DND-41 (cell line): Measurements from ENCODE around the gene TMEM128.

Source experiments
- ATAC-seq: fragments of 200-7000 bp; cut with Tn5 transposase; 3 replicates; pipeline ENCODE4 v1.9.1; 2021; ENCODE audit warnings: low read depth; ENCODE audit not compliant: insufficient read depth
- DNase-seq: peaks from one replicate; pipeline ENCODE4 v3.0.0-alpha.2; 2020
- H2AFZ ChIP-seq: 2 replicates; pipeline ENCODE4 v1.6.0; 2012; ENCODE audit warnings: low read depth, low read length
- H3K27ac ChIP-seq: 2 replicates; pipeline ENCODE4 v1.5.1; 2012; ENCODE audit warnings: low read length, inconsistent platforms
- H3K27me3 ChIP-seq: fragments of 200-600 bp; sonication (generic); 2 replicates; pipeline ENCODE4 v1.6.0; 2012; ENCODE audit warnings: low read length, mild to moderate bottlenecking, inconsistent platforms; ENCODE audit not compliant: insufficient read depth, poor library complexity
- H3K36me3 ChIP-seq: 2 replicates; pipeline ENCODE4 v1.5.1; 2012; ENCODE audit warnings: low read length, inconsistent platforms; ENCODE audit not compliant: insufficient read depth
- H3K4me1 ChIP-seq: 2 replicates; pipeline ENCODE4 v1.5.1; 2012; ENCODE audit warnings: mild to moderate bottlenecking, low read length; ENCODE audit not compliant: insufficient read depth
- H3K4me2 ChIP-seq: 2 replicates; pipeline ENCODE4 v1.6.0; 2012; ENCODE audit warnings: mild to moderate bottlenecking, moderate library complexity, low read length, inconsistent platforms; ENCODE audit not compliant: insufficient read depth
- H3K4me3 ChIP-seq, 2 experiments: fragments of 200-600 bp in 1 of 2; shearing (Covaris generic) in 1 of 2; 2 replicates each; pipeline ENCODE4 v1.5.1; 2012 to 2016; ENCODE audit warnings: inconsistent platforms in 2 of 2, low read length in 2 of 2, mild to moderate bottlenecking in 2 of 2, low read depth in 1 of 2, moderate library complexity in 1 of 2
- H3K79me2 ChIP-seq: 2 replicates; pipeline ENCODE4 v1.6.0; 2012; ENCODE audit warnings: low read length, inconsistent platforms; ENCODE audit not compliant: insufficient read depth
- H3K9ac ChIP-seq: 2 replicates; pipeline ENCODE4 v1.6.0; 2012; ENCODE audit warnings: low read depth, mild to moderate bottlenecking, inconsistent platforms, low read length, moderate library complexity
- H3K9me3 ChIP-seq: 2 replicates; pipeline ENCODE4 v1.5.1; 2012; ENCODE audit warnings: low read length, moderate library complexity, mild to moderate bottlenecking, inconsistent platforms; ENCODE audit not compliant: insufficient read depth, severe bottlenecking
- H4K20me1 ChIP-seq: 2 replicates; pipeline ENCODE4 v1.6.0; 2012; ENCODE audit warnings: low read length; ENCODE audit not compliant: insufficient read depth
- CTCF ChIP-seq: IDR thresholded peaks from 2 replicates; pipeline ENCODE4 v1.5.1; 2012; ENCODE audit warnings: borderline replicate concordance, low read length, moderate library complexity, mild to moderate bottlenecking; ENCODE audit not compliant: poor library complexity, severe bottlenecking; ENCODE audit errors: extremely low read depth
- EZH2 ChIP-seq: IDR thresholded peaks from 3 replicates; pipeline ENCODE4 v1.6.1; 2012; ENCODE audit warnings: borderline replicate concordance, low read depth, mild to moderate bottlenecking, moderate library complexity, low read length, inconsistent platforms; ENCODE audit not compliant: severe bottlenecking

Gene TMEM128

GRCh38 chr4:4277531-4277930 is 29.5 kb upstream of the TMEM128 start:
- Histone ChIP-seq H3K79me2 (no peaks in the 10 kb centered on the region), H2AFZ (no peak overlapping the region), H3K36me3 (peaks cover 84% of the 10 kb centered on the region), H4K20me1 (peaks cover 4% of the 10 kb centered on the region; the same call in 1 of the 2 replicates), H3K9ac (no peak overlapping the region), H3K4me1 (no peaks in the 10 kb centered on the region), H3K9me3 (no peaks in the 10 kb centered on the region), H3K4me3 (no peak overlapping the region), H3K27me3 (no peaks in the 10 kb centered on the region), H3K4me2 (no peak overlapping the region), H3K27ac (no peak overlapping the region)
- ATAC-seq: no peak
- DNase-seq: no peak
- TF ChIP-seq EZH2 (no peak), CTCF (no peak)

- no peak for TF ChIP-seq CTCF
- no peak for TF ChIP-seq EZH2
- Histone ChIP-seq H3K4me3 (no peak overlapping the region), H3K36me3 (peaks cover 84% of the 10 kb centered on the region), H3K4me1 (no peaks in the 10 kb centered on the region), H3K27me3 (no peaks in the 10 kb centered on the region), H2AFZ (no peak overlapping the region), H3K79me2 (no peaks in the 10 kb centered on the region), H4K20me1 (peaks cover 4% of the 10 kb centered on the region; the same call in 1 of the 2 replicates), H3K4me2 (no peak overlapping the region), H3K9me3 (no peaks in the 10 kb centered on the region), H3K9ac (no peak overlapping the region), H3K27ac (no peak overlapping the region)
- ATAC-seq: no peak
- DNase-seq: no peak
Measured at GRCh38 chr4:4274226-4274625, 26.2 kb upstream of the TMEM128 start.

GRCh38 chr4:4271912-4272311 is 23.9 kb upstream of the TMEM128 start:
- DNase-seq: no peak
- Histone ChIP-seq H3K4me1 (no peaks in the 10 kb centered on the region), H3K79me2 (no peaks in the 10 kb centered on the region), H4K20me1 (peaks cover 4% of the 10 kb centered on the region; the same call in 1 of the 2 replicates), H3K9ac (no peak overlapping the region), H3K36me3 (peaks cover 72% of the 10 kb centered on the region), H3K27me3 (no peaks in the 10 kb centered on the region), H2AFZ (no peak overlapping the region), H3K4me3 (no peak overlapping the region), H3K9me3 (no peaks in the 10 kb centered on the region), H3K27ac (no peak overlapping the region), H3K4me2 (no peak overlapping the region)
- no peak for TF ChIP-seq EZH2
- peak; percentile 27 for TF ChIP-seq CTCF
- ATAC-seq: no peak

GRCh38 chr4:4270529-4270928 is 22.5 kb upstream of the TMEM128 start:
- H2AFZ ChIP-seq: no peak overlapping the region
- DNase-seq (no peak), ATAC-seq (no peak)
- no peaks in the 10 kb centered on the region for H3K4me1 ChIP-seq
- H3K36me3 ChIP-seq: peaks cover 65% of the 10 kb centered on the region
- no peak overlapping the region for H3K4me2 ChIP-seq
- H3K27ac ChIP-seq: no peak overlapping the region
- H3K9ac ChIP-seq: no peak overlapping the region
- H3K27me3 ChIP-seq: no peaks in the 10 kb centered on the region
- H3K4me3 ChIP-seq: no peak overlapping the region
- no peaks in the 10 kb centered on the region for H3K9me3 ChIP-seq
- no peaks in the 10 kb centered on the region for H3K79me2 ChIP-seq
- TF ChIP-seq EZH2: no peak
- no peak for TF ChIP-seq CTCF
- H4K20me1 ChIP-seq: no peaks in the 10 kb centered on the region; the same call in 1 of the 2 replicates
